IPS DF 4.7 (cell line): ENCODE measurements around the gene ADAM30.
A peak's percentile ranks its signal among the peaks of the same experiment; 100 is the strongest.
"Not testable (repeated sequence)": the region's sequence is repeated elsewhere in the genome, so short reads cannot be mapped to it uniquely, and the experiment has no call there.

Experiments used
- DNase-seq: peaks from one replicate; pipeline ENCODE4 v3.0.0-alpha.2; 2013; ENCODE audit warnings: low spot score; ENCODE audit errors: extremely low read depth

ADAM30 gene

GRCh38 chr1:119879510-119880434 lies 16.5 kb downstream of the ADAM30 start:
- no peak for DNase-seq

- DNase-seq, result no peak
Observed at GRCh38 chr1:119878171-119878570, 18.1 kb downstream of the ADAM30 start.

GRCh38 chr1:119874186-119874585 lies 22.1 kb downstream of the ADAM30 start:
- DNase-seq, result no peak

GRCh38 chr1:119873135-119874015 lies 22.9 kb downstream of the ADAM30 start:
- no peak for DNase-seq

GRCh38 chr1:119871881-119872280 lies 24.4 kb downstream of the ADAM30 start:
- no peak for DNase-seq

GRCh38 chr1:119870917-119871596 lies 25.3 kb downstream of the ADAM30 start:
- DNase-seq, result peak; percentile 69

GRCh38 chr1:119869995-119870394 lies 26.3 kb downstream of the ADAM30 start:
- no peak for DNase-seq

GRCh38 chr1:119868176-119868575 lies 28.1 kb downstream of the ADAM30 start:
- no peak for DNase-seq

GRCh38 chr1:119866451-119866850 lies 29.9 kb downstream of the ADAM30 start:
- DNase-seq, result no peak

- DNase-seq, result no peak
Observed at GRCh38 chr1:119865627-119866026, 30.7 kb downstream of the ADAM30 start.

GRCh38 chr1:119862276-119862675 lies 34.0 kb downstream of the ADAM30 start:
- DNase-seq, result no peak

GRCh38 chr1:119861547-119861946 lies 34.8 kb downstream of the ADAM30 start:
- no peak for DNase-seq

GRCh38 chr1:119859647-119860046 lies 36.7 kb downstream of the ADAM30 start:
- no peak for DNase-seq

GRCh38 chr1:119858556-119859214 lies 37.6 kb downstream of the ADAM30 start:
- DNase-seq, result not testable (repeated sequence)

- DNase-seq, result no peak
Observed at GRCh38 chr1:119858126-119858525, 38.2 kb downstream of the ADAM30 start.

GRCh38 chr1:119853155-119853554 lies 43.2 kb downstream of the ADAM30 start:
- DNase-seq, result no peak

GRCh38 chr1:119844206-119844605 lies 52.1 kb downstream of the ADAM30 start:
- not testable (repeated sequence) for DNase-seq
